ENCODE data around the gene RALGAPB. TPM values are rescaled to one million over a fixed set of nuclear protein-coding genes. Genes with fewer than 3 reads are reported as not detected.

RALGAPB gene
- total RNA-seq, 1 donor from 2014 or later: 30.0 TPM

GRCh38 chr20:38569747-38570525, 97.3 kb downstream of the RALGAPB start:
- Mint-ChIP-seq H3K27ac (no peak overlapping the region), H3K36me3 (ENCODE audit: low read depth) (peaks cover 44% of the 10 kb centered on the region)

DNA sequence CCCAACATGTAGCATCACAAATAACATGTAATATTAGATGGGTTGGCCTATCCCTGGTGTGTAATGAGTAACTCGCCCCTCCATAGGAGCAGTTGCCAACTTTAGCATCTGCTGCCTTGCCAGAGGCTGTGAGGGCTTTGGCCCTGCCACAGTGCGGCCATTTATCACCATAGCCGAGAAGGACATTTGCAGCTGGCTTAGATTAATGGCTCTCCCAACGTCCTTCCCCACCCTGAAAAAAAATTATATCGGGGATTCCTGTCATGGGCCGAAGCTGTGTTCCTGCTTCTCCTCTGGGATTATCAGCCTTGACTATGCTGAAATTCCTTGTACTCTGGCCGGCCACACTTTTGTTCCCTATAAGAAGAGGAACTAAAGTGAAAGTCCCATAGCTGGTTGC, 100.8 kb downstream of the RALGAPB start:
- H3K36me3 Mint-ChIP-seq (ENCODE audit: low read depth): peaks cover 40% of the 10 kb centered on the region
- no peak overlapping the region for H3K4me3 Mint-ChIP-seq (ENCODE audit: low read depth)
- intact Hi-C loops (cut with micrococcal nuclease): no loop called here
- H3K4me1 Mint-ChIP-seq (ENCODE audit: low read depth): no peaks in the 10 kb centered on the region
- H3K27ac Mint-ChIP-seq: no peak overlapping the region
- no peaks in the 10 kb centered on the region for H3K27me3 Mint-ChIP-seq (ENCODE audit: low read depth)
- no peaks in the 10 kb centered on the region for H3K9me3 Mint-ChIP-seq
- no peak for DNase-seq (ENCODE audit: low spot score)

More at GRCh38 chr20:38569747-38570525, 97.3 kb downstream of the RALGAPB start:
- H3K4me1 Mint-ChIP-seq (ENCODE audit: low read depth): no peaks in the 10 kb centered on the region
- intact Hi-C loops (cut with micrococcal nuclease): no loop called here
- no peaks in the 10 kb centered on the region for H3K27me3 Mint-ChIP-seq (ENCODE audit: low read depth)
- H3K9me3 Mint-ChIP-seq: no peaks in the 10 kb centered on the region
- H3K4me3 Mint-ChIP-seq (ENCODE audit: low read depth): no peak overlapping the region
- no peak for DNase-seq (ENCODE audit: low spot score)

DNA sequence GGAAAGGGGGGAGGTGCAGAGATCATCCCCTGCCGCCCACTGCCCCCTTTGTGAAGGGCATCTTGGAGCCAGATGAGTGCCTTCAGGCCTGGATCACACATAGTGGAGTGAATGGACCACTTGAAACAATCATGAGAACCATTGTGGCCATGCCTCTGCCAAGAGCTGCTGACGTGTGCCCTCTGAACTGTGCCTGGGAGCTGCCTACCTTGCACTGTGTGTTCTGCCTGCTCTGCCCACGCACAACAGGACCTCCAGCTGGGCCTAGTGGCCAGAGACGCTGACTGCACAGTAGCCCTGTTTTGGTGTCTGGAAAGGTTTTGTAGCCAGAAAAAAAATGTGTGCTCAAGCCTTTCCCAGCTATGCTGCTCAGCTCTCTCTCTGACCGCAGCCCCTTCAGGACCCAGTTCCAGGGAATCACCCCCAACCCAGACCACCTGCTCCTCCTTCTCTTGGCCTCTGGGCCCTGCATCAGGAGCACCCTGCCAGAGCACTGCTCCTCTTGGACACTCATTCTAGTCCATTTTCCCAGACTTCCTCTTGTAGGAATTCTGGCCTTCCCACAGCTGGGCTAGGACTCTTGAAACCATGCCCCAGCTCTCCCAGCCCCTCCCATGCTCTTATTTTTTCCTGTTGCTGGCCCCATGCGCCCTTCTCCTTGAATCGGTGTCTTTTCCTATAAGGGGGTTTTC, 106.7 kb downstream of the RALGAPB start:
- no peaks in the 10 kb centered on the region for H3K27me3 Mint-ChIP-seq (ENCODE audit: low read depth)
- intact Hi-C loops (cut with micrococcal nuclease): no loop called here
- H3K4me3 Mint-ChIP-seq (ENCODE audit: low read depth): no peak overlapping the region
- no peak overlapping the region for H3K27ac Mint-ChIP-seq
- H3K36me3 Mint-ChIP-seq (ENCODE audit: low read depth): peaks cover 19% of the 10 kb centered on the region
- H3K4me1 Mint-ChIP-seq (ENCODE audit: low read depth): no peaks in the 10 kb centered on the region
- DNase-seq (ENCODE audit: low spot score): no peak
- no peaks in the 10 kb centered on the region for H3K9me3 Mint-ChIP-seq

GRCh38 chr20:38579921-38580320, 107.3 kb downstream of the RALGAPB start:
- H3K27me3 Mint-ChIP-seq (ENCODE audit: low read depth): no peaks in the 10 kb centered on the region
- H3K27ac Mint-ChIP-seq: no peak overlapping the region
- H3K36me3 Mint-ChIP-seq (ENCODE audit: low read depth): peaks cover 15% of the 10 kb centered on the region
- no peaks in the 10 kb centered on the region for H3K4me1 Mint-ChIP-seq (ENCODE audit: low read depth)
- no peak for DNase-seq (ENCODE audit: low spot score)
- H3K4me3 Mint-ChIP-seq (ENCODE audit: low read depth): no peak overlapping the region
- no peaks in the 10 kb centered on the region for H3K9me3 Mint-ChIP-seq
- intact Hi-C loops (cut with micrococcal nuclease): no loop called here

- no peak for DNase-seq (ENCODE audit: low spot score)
- Mint-ChIP-seq H3K27ac (no peak within 1 kb of the TSS), H3K4me3 (ENCODE audit: low read depth) (no peak within 1 kb of the TSS), H3K27me3 (ENCODE audit: low read depth) (no peaks in the 10 kb centered on the region), H3K9me3 (no peaks in the 10 kb centered on the region), H3K4me1 (ENCODE audit: low read depth) (no peaks in the 10 kb centered on the region), H3K36me3 (ENCODE audit: low read depth) (peaks cover 6% of the 10 kb centered on the region)
- intact Hi-C loops (cut with micrococcal nuclease): no loop called here
Measured at GRCh38 chr20:38581013-38581412, 108.4 kb downstream of the RALGAPB start, which contains the start of gene ADIG. TSS of gene ADIG (plus strand) at chr20:38581197. CDS start at chr20:38581251, 54 bp downstream.

DNA sequence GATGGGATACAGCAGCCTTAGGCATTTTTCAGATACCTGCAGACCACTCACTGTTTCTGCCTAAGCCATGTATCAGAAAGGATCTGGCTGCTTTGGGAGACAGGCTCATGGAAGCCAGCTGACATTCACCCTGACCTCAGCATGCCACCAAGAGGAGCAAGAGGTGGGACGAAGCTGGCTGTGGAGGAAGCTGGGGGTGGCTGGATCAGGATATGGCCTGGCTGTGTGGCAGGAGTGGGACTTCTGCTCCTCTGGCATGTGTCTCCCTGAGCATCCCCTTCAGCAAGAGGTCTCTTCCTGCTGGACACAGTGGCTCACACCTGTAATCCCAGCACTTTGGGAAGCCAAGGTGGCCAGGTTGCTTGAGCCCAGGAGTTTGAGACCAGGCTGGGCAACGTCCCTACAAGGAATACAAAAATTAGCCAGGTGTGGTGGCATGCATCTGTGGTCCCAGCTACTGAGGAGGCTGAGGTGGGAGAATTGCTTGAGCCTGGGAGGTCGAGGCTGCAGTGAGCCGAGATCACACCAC, 109.3 kb downstream of the RALGAPB start:
- DNase-seq (ENCODE audit: low spot score): no peak
- no peaks in the 10 kb centered on the region for H3K36me3 Mint-ChIP-seq (ENCODE audit: low read depth)
- no peak overlapping the region for H3K4me3 Mint-ChIP-seq (ENCODE audit: low read depth)
- H3K27ac Mint-ChIP-seq: no peak overlapping the region
- intact Hi-C loops (cut with micrococcal nuclease): no loop called here
- H3K4me1 Mint-ChIP-seq (ENCODE audit: low read depth): no peaks in the 10 kb centered on the region
- peaks cover under 1% of the 10 kb centered on the region for H3K27me3 Mint-ChIP-seq (ENCODE audit: low read depth)
- H3K9me3 Mint-ChIP-seq: no peaks in the 10 kb centered on the region

- intact Hi-C loops (cut with micrococcal nuclease): no loop called here
- H3K4me3 Mint-ChIP-seq (ENCODE audit: low read depth): no peak overlapping the region
- H3K4me1 Mint-ChIP-seq (ENCODE audit: low read depth): no peaks in the 10 kb centered on the region
Measured at GRCh38 chr20:38583306-38583705, 110.7 kb downstream of the RALGAPB start.

GRCh38 chr20:38584099-38584763, 111.6 kb downstream of the RALGAPB start:
- no peaks in the 10 kb centered on the region for H3K9me3 Mint-ChIP-seq
- no peaks in the 10 kb centered on the region for H3K36me3 Mint-ChIP-seq (ENCODE audit: low read depth)
- intact Hi-C loops (cut with micrococcal nuclease): no loop called here
- no peak overlapping the region for H3K27ac Mint-ChIP-seq
- no peak overlapping the region for H3K4me3 Mint-ChIP-seq (ENCODE audit: low read depth)
- peaks cover 3% of the 10 kb centered on the region for H3K27me3 Mint-ChIP-seq (ENCODE audit: low read depth)
- no peak for DNase-seq (ENCODE audit: low spot score)
- no peaks in the 10 kb centered on the region for H3K4me1 Mint-ChIP-seq (ENCODE audit: low read depth)

More at GRCh38 chr20:38583306-38583705, 110.7 kb downstream of the RALGAPB start:
- no peak for DNase-seq (ENCODE audit: low spot score)
- H3K36me3 Mint-ChIP-seq (ENCODE audit: low read depth): no peaks in the 10 kb centered on the region
- H3K27me3 Mint-ChIP-seq (ENCODE audit: low read depth): peaks cover 3% of the 10 kb centered on the region
- no peaks in the 10 kb centered on the region for H3K9me3 Mint-ChIP-seq
- no peak overlapping the region for H3K27ac Mint-ChIP-seq

GRCh38 chr20:38585404-38586180, 112.9 kb downstream of the RALGAPB start:
- Mint-ChIP-seq H3K9me3 (no peaks in the 10 kb centered on the region), H3K27me3 (ENCODE audit: low read depth) (peaks cover 3% of the 10 kb centered on the region), H3K4me3 (ENCODE audit: low read depth) (no peak overlapping the region), H3K27ac (no peak overlapping the region), H3K36me3 (ENCODE audit: low read depth) (no peaks in the 10 kb centered on the region), H3K4me1 (ENCODE audit: low read depth) (no peaks in the 10 kb centered on the region)
- DNase-seq (ENCODE audit: low spot score): no peak
- intact Hi-C loops (cut with micrococcal nuclease): no loop called here

GRCh38 chr20:38586181-38586525, 113.5 kb downstream of the RALGAPB start:
- Mint-ChIP-seq H3K27me3 (ENCODE audit: low read depth) (peaks cover 3% of the 10 kb centered on the region), H3K36me3 (ENCODE audit: low read depth) (no peaks in the 10 kb centered on the region), H3K9me3 (no peaks in the 10 kb centered on the region), H3K4me3 (ENCODE audit: low read depth) (no peak overlapping the region), H3K4me1 (ENCODE audit: low read depth) (no peaks in the 10 kb centered on the region), H3K27ac (no peak overlapping the region)
- DNase-seq (ENCODE audit: low spot score): no peak
- intact Hi-C loops (cut with micrococcal nuclease): no loop called here

- peaks cover 3% of the 10 kb centered on the region for H3K27me3 Mint-ChIP-seq (ENCODE audit: low read depth)
- DNase-seq (ENCODE audit: low spot score): no peak
- no peak overlapping the region for H3K27ac Mint-ChIP-seq
- no peak overlapping the region for H3K4me3 Mint-ChIP-seq (ENCODE audit: low read depth)
- no peaks in the 10 kb centered on the region for H3K9me3 Mint-ChIP-seq
- H3K36me3 Mint-ChIP-seq (ENCODE audit: low read depth): no peaks in the 10 kb centered on the region
- intact Hi-C loops (cut with micrococcal nuclease): no loop called here
- H3K4me1 Mint-ChIP-seq (ENCODE audit: low read depth): no peaks in the 10 kb centered on the region
Measured at GRCh38 chr20:38588303-38588702, 115.7 kb downstream of the RALGAPB start.

DNA sequence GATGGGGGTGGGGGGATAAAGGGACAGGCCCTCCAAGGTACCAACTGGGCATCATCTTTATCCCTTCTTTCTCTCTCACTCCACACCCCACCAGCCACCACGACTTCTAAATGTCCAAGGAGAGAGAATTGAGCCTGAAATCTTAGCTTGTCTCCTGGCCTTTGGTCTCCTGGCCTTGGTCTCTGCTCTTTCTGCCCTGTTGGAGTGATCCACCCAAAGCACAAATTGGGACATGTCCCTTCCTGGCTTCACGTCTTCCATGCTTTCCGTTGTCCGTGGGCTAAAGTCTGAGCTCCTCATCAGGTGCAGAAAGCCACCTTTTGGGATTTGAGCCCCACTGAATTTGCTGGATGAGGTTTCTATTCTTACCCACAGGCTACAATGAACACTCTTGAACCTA, 116.7 kb downstream of the RALGAPB start:
- Mint-ChIP-seq H3K9me3 (no peaks in the 10 kb centered on the region), H3K27ac (no peak overlapping the region), H3K4me1 (ENCODE audit: low read depth) (no peaks in the 10 kb centered on the region), H3K36me3 (ENCODE audit: low read depth) (no peaks in the 10 kb centered on the region), H3K27me3 (ENCODE audit: low read depth) (peaks cover 3% of the 10 kb centered on the region), H3K4me3 (ENCODE audit: low read depth) (no peak overlapping the region)
- no peak for DNase-seq (ENCODE audit: low spot score)
- intact Hi-C loops (cut with micrococcal nuclease): no loop called here
